ENCODE results near the gene ADGRB3.

Gene ADGRB3

GRCh38 chr6:69438113-69438512 lies 803.0 kb downstream of the ADGRB3 start:
- Histone ChIP-seq H3K9me3 (replicated peaks; ENCODE audit: insufficient read depth, low read length) (no peaks in the 10 kb centered on the region), H3K27me3 (replicated peaks; ENCODE audit: insufficient read depth, low read length) (no peaks in the 10 kb centered on the region), H2AFZ (ENCODE audit: low read length) (no peak overlapping the region), H3K4me2 (ENCODE audit: low read depth, low read length) (no peak overlapping the region), H3K9me2 (replicated peaks; ENCODE audit: insufficient read depth, low read length) (no peaks in the 10 kb centered on the region), H3F3A (ENCODE audit: insufficient read depth, low read length) (no peaks in the 10 kb centered on the region), H3K79me2 (ENCODE audit: low read length) (no peaks in the 10 kb centered on the region), H3K9ac (ENCODE audit: low read length) (no peak overlapping the region), H3K4me3 (ENCODE audit: low read length) (no peak overlapping the region), H4K20me1 (ENCODE audit: insufficient read depth, low read length) (no peaks in the 10 kb centered on the region), H3K4me1 (ENCODE audit: low read length) (no peaks in the 10 kb centered on the region), H3K27ac (ENCODE audit: low read length) (no peak overlapping the region), H3K36me3 (replicated peaks; ENCODE audit: insufficient read depth, low read length) (no peaks in the 10 kb centered on the region)
- no peak for TF ChIP-seq CTCF (IDR thresholded peaks at IDR 0.05; ENCODE audit: low read length)
- TF ChIP-seq EZH2phosphoT487 (IDR thresholded peaks at IDR 0.05; ENCODE audit: low read length) = no peak
- no peak for TF ChIP-seq EZH2 (optimal IDR thresholded peaks at IDR 0.05; ENCODE audit: low read depth, low read length)
- DNase-seq = no peak
